Kidney epithelial cell (primary cell): ENCODE results near the gene LAMC3. TPM values are rescaled to one million over a fixed set of nuclear protein-coding genes. Genes with fewer than 3 reads are reported as not detected.
"Not testable (repeated sequence)": the region's sequence is repeated elsewhere in the genome, so short reads cannot be mapped to it uniquely, and the experiment has no call there.

ENCODE experiments used
- DNase-seq: peaks from one replicate; pipeline ENCODE4 v3.0.0-alpha.2; 2010; ENCODE audit warnings: low read depth
- H3K27me3 ChIP-seq: 2 replicates; pipeline ENCODE4 v1.6.0; 2011; ENCODE audit warnings: low read length; ENCODE audit not compliant: control insufficient read depth, insufficient read depth
- H3K36me3 ChIP-seq: 2 replicates; pipeline ENCODE4 v1.5.1; 2011; ENCODE audit warnings: low read length; ENCODE audit not compliant: control insufficient read depth, insufficient read depth
- H3K4me3 ChIP-seq: 2 replicates; pipeline ENCODE4 v1.5.1; 2011; ENCODE audit warnings: low read depth, mild to moderate bottlenecking, control low read depth, low read length
- CTCF ChIP-seq: IDR thresholded peaks from 2 replicates; pipeline ENCODE4 v1.5.1; 2011; ENCODE audit warnings: mild to moderate bottlenecking, moderate library complexity, low read length, control low read depth, inconsistent platforms; ENCODE audit not compliant: insufficient read depth, poor library complexity, severe bottlenecking
- total RNA-seq: library from RNA; depleted of rRNA; stranded (reverse); fragments of >200 nt; gene quantifications from 2 replicates; pipeline ENCODE4 v1.2.3, GENCODE V29; 2015

The LAMC3 gene
- total RNA-seq, 1 donor from 2014 or later, result 7.5 TPM

DNA sequence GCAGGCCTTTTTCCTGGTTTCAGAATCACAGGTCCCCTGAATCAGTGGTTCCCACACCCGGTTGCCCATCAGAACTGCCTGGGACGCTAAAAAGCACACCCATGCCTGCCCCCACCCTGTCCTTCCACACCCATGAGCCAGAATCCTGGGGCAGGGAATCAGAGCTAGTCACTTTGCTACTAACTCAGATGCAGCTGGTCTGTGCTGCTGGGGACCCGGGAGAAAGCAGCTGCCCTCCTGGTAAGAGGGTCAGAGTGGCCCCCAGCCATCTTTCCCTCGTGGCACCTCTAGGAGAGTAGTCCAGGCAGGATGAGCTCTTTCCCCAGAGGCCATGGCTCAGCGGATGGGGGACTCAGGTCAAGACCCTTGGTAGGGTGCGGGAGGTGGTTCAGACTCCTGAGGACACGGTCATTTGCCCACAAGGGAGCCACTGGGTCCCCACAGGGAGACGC lies 105.1 kb downstream of the LAMC3 start:
- H3K36me3 ChIP-seq, result no peaks in the 10 kb centered on the region
- H3K27me3 ChIP-seq, result no peaks in the 10 kb centered on the region
- TF ChIP-seq CTCF, result no peak
- no peak overlapping the region for H3K4me3 ChIP-seq
- DNase-seq, result no peak

DNA sequence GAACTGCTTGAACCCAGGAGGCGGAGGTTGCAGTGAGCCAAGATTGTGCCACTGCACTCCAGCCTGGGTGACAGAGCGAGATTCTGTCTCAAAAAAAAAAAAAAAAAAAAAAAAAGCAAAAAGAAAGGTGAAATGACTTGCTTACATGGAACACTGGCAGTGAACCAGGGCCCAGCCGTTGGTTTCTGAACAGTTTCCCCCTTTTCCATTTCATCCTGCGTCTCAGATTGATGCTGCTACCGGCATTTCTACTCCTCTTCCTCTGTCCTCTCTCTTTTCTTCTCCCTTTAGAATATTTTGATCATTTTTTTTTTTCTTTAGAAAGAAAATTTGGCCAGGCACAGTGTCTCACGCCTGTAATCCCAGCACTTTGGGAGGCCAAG lies 106.4 kb downstream of the LAMC3 start:
- H3K4me3 ChIP-seq, H3K27me3 ChIP-seq, H3K36me3 ChIP-seq, DNase-seq: not testable (repeated sequence)

- H3K36me3 ChIP-seq, result no peaks in the 10 kb centered on the region
- no peak for DNase-seq
- no peak for TF ChIP-seq CTCF
- H3K27me3 ChIP-seq, result no peaks in the 10 kb centered on the region
- no peak overlapping the region for H3K4me3 ChIP-seq
Observed at GRCh38 chr9:131116281-131117120, 107.5 kb downstream of the LAMC3 start.

GRCh38 chr9:131117121-131117761 lies 108.3 kb downstream of the LAMC3 start:
- no peaks in the 10 kb centered on the region for H3K27me3 ChIP-seq
- no peaks in the 10 kb centered on the region for H3K36me3 ChIP-seq
- no peak overlapping the region for H3K4me3 ChIP-seq
- no peak for DNase-seq
- TF ChIP-seq CTCF, result no peak

DNA sequence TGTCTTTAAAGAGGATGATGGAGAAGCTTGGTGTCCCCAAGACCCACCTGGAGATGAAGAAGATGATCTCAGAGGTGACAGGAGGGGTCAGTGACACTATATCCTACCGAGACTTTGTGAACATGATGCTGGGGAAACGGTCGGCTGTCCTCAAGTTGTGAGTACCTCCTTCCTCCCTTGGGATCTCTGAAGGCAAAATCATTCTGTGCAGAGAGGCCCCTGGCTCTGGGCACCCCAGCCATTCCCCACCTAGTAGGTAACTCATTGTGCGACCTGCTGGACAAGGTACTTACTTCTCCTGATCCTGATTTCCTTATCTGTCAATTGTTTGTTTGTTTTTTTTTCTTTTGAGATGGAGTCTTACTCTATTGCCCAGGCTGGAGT lies 108.8 kb downstream of the LAMC3 start:
- no peak overlapping the region for H3K4me3 ChIP-seq
- H3K36me3 ChIP-seq, result no peaks in the 10 kb centered on the region
- no peaks in the 10 kb centered on the region for H3K27me3 ChIP-seq
- no peak for DNase-seq
- TF ChIP-seq CTCF, result no peak

GRCh38 chr9:131119600-131119999 lies 110.6 kb downstream of the LAMC3 start:
- DNase-seq, result no peak
- no peaks in the 10 kb centered on the region for H3K36me3 ChIP-seq
- H3K4me3 ChIP-seq, result no peak overlapping the region
- no peak for TF ChIP-seq CTCF
- no peaks in the 10 kb centered on the region for H3K27me3 ChIP-seq
